GM23338 (cell line): ENCODE results near the gene RASSF1.

Source experiments
- CREB1 ChIP-seq: fragments of 250-450 bp; sonication (Bioruptor Pico); IDR thresholded peaks from 2 replicates; pipeline ENCODE4 v1.5.0; 2020; ENCODE audit warnings: low read depth, mild to moderate bottlenecking, moderate library complexity
- EZH2 ChIP-seq: fragments of 200-600 bp; sonication (generic); IDR thresholded peaks from one replicate; pipeline ENCODE4 v1.8.0; 2017; ENCODE audit warnings: antibody characterized with exemption, mild to moderate bottlenecking, low read depth; ENCODE audit not compliant: unreplicated experiment
- EZH2phosphoT487 ChIP-seq: fragments of 200-600 bp; sonication (generic); IDR thresholded peaks from one replicate; pipeline ENCODE4 v1.8.1; 2018; ENCODE audit warnings: antibody characterized with exemption; ENCODE audit not compliant: unreplicated experiment
- JUNB ChIP-seq: IDR thresholded peaks from one replicate; pipeline ENCODE4 v1.6.1; 2016; ENCODE audit warnings: antibody characterized with exemption; ENCODE audit not compliant: unreplicated experiment
- NANOG ChIP-seq: IDR thresholded peaks from 2 replicates; pipeline ENCODE4 v1.6.1; 2016; ENCODE audit warnings: antibody characterized with exemption, borderline replicate concordance
- POLR2AphosphoS5 ChIP-seq: IDR thresholded peaks from 2 replicates; pipeline ENCODE4 v1.6.1; 2016; ENCODE audit warnings: antibody characterized with exemption, low read depth
- ZNF114 ChIP-seq: fragments of 250-450 bp; sonication (Bioruptor Pico); IDR thresholded peaks from 2 replicates; pipeline ENCODE4 v1.5.0; 2020; ENCODE audit warnings: mild to moderate bottlenecking, moderate library complexity
- TF ChIP-seq, protein P1 (sequence below): IDR thresholded peaks from 2 replicates; pipeline ENCODE4 v1.6.1; 2016; ENCODE audit warnings: antibody characterized with exemption
- TF ChIP-seq, protein P2 (sequence below), 2 experiments: fragments of 200-600 bp in 1 of 2; sonication (generic) in 1 of 2; conservative IDR thresholded peaks; 2 replicates each; pipeline versions ENCODE4 v1.5.1 to v1.6.1; 2016 to 2017; ENCODE audit warnings: antibody characterized with exemption in 2 of 2, low read depth in 2 of 2, mild to moderate bottlenecking in 2 of 2, moderate library complexity in 1 of 2
- TF ChIP-seq, protein P3 (sequence below): IDR thresholded peaks from one replicate; pipeline ENCODE4 v1.6.1; 2018; ENCODE audit warnings: antibody characterized with exemption; ENCODE audit not compliant: unreplicated experiment

DNA sequence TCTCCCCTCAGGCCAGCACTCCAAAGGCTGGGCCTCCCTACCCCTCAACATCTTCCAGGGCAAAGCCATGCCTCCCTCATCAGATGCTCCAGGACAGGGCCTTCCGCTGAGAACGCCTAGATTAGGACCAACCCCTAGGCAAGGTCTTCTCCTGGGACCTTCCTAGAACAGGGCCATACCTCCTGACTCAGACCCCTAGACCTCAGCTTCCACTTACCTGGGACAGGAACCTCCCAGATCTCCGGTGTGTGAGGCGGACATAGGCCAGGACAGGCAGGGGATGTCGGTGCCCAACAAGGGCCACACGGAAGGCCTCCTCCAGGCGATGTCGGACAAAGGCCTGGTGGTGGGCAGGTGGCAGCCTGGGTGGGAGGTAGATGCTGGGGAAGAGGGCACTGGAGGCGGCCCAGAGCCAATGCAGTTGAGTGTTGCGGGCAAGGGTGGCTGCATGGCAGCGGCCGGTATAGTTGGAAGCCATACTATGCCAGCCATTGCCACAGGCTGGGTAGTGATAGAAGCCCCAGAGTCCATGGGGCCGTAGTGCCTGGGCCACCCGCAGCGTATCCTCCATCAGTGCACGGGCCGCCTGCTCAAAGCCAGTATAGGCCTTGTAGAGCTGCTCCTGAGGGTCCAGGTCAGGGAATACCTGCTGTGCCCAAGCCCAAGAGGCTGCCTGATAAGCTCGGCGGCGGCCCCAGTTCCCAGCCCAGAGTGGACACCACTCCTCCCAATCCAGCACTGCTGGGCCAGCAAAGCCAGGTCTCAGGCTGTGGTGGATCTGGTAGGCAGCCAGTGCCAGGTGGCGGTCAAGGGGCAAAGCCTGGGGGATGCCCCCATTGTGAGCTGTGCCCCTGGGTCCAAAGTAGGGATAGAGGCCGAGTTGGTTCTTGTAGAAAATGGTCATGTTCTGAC, 45.9 kb downstream of the RASSF1 start:
- TF ChIP-seq, protein P1, sequence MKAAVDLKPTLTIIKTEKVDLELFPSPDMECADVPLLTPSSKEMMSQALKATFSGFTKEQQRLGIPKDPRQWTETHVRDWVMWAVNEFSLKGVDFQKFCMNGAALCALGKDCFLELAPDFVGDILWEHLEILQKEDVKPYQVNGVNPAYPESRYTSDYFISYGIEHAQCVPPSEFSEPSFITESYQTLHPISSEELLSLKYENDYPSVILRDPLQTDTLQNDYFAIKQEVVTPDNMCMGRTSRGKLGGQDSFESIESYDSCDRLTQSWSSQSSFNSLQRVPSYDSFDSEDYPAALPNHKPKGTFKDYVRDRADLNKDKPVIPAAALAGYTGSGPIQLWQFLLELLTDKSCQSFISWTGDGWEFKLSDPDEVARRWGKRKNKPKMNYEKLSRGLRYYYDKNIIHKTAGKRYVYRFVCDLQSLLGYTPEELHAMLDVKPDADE = no peak
- TF ChIP-seq EZH2 (no peak), EZH2phosphoT487 (no peak), NANOG (no peak), POLR2AphosphoS5 (no peak), ZNF114 (CRISPR knock-in tag) (no peak), CREB1 (CRISPR knock-in tag) (no peak), JUNB (no peak)
- TF ChIP-seq, protein P2, sequence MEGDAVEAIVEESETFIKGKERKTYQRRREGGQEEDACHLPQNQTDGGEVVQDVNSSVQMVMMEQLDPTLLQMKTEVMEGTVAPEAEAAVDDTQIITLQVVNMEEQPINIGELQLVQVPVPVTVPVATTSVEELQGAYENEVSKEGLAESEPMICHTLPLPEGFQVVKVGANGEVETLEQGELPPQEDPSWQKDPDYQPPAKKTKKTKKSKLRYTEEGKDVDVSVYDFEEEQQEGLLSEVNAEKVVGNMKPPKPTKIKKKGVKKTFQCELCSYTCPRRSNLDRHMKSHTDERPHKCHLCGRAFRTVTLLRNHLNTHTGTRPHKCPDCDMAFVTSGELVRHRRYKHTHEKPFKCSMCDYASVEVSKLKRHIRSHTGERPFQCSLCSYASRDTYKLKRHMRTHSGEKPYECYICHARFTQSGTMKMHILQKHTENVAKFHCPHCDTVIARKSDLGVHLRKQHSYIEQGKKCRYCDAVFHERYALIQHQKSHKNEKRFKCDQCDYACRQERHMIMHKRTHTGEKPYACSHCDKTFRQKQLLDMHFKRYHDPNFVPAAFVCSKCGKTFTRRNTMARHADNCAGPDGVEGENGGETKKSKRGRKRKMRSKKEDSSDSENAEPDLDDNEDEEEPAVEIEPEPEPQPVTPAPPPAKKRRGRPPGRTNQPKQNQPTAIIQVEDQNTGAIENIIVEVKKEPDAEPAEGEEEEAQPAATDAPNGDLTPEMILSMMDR (conservative IDR thresholded peaks at IDR 0.05; ENCODE audit: low read depth in 2 of 2) = no peak
- TF ChIP-seq, protein P3, sequence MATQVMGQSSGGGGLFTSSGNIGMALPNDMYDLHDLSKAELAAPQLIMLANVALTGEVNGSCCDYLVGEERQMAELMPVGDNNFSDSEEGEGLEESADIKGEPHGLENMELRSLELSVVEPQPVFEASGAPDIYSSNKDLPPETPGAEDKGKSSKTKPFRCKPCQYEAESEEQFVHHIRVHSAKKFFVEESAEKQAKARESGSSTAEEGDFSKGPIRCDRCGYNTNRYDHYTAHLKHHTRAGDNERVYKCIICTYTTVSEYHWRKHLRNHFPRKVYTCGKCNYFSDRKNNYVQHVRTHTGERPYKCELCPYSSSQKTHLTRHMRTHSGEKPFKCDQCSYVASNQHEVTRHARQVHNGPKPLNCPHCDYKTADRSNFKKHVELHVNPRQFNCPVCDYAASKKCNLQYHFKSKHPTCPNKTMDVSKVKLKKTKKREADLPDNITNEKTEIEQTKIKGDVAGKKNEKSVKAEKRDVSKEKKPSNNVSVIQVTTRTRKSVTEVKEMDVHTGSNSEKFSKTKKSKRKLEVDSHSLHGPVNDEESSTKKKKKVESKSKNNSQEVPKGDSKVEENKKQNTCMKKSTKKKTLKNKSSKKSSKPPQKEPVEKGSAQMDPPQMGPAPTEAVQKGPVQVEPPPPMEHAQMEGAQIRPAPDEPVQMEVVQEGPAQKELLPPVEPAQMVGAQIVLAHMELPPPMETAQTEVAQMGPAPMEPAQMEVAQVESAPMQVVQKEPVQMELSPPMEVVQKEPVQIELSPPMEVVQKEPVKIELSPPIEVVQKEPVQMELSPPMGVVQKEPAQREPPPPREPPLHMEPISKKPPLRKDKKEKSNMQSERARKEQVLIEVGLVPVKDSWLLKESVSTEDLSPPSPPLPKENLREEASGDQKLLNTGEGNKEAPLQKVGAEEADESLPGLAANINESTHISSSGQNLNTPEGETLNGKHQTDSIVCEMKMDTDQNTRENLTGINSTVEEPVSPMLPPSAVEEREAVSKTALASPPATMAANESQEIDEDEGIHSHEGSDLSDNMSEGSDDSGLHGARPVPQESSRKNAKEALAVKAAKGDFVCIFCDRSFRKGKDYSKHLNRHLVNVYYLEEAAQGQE = no peak
